Kidney epithelial cell (primary cell): ENCODE results near the gene DNAJC27. TPM values are rescaled to one million over a fixed set of nuclear protein-coding genes. Genes with fewer than 3 reads are reported as not detected.

Source experiments
- DNase-seq: peaks from one replicate; pipeline ENCODE4 v3.0.0-alpha.2; 2010; ENCODE audit warnings: low read depth
- H3K27me3 ChIP-seq: 2 replicates; pipeline ENCODE4 v1.6.0; 2011; ENCODE audit warnings: low read length; ENCODE audit not compliant: control insufficient read depth, insufficient read depth
- H3K36me3 ChIP-seq: 2 replicates; pipeline ENCODE4 v1.5.1; 2011; ENCODE audit warnings: low read length; ENCODE audit not compliant: control insufficient read depth, insufficient read depth
- H3K4me3 ChIP-seq: 2 replicates; pipeline ENCODE4 v1.5.1; 2011; ENCODE audit warnings: low read depth, mild to moderate bottlenecking, control low read depth, low read length
- CTCF ChIP-seq: IDR thresholded peaks from 2 replicates; pipeline ENCODE4 v1.5.1; 2011; ENCODE audit warnings: mild to moderate bottlenecking, moderate library complexity, low read length, control low read depth, inconsistent platforms; ENCODE audit not compliant: insufficient read depth, poor library complexity, severe bottlenecking
- total RNA-seq: library from RNA; depleted of rRNA; stranded (reverse); fragments of >200 nt; gene quantifications from 2 replicates; pipeline ENCODE4 v1.2.3, GENCODE V29; 2015

DNAJC27 gene
- total RNA-seq, 1 donor from 2014 or later, result 3.6 TPM

- Histone ChIP-seq H3K27me3 (no peaks in the 10 kb centered on the region), H3K4me3 (peak overlapping the region; percentile 48), H3K36me3 (peaks cover 1% of the 10 kb centered on the region)
- no peak for DNase-seq
- TF ChIP-seq CTCF, result no peak
Measured at GRCh38 chr2:24919037-24919505, 52.7 kb downstream of the DNAJC27 start.

- H3K4me3 ChIP-seq, result no peak overlapping the region
- no peak for TF ChIP-seq CTCF
- no peak for DNase-seq
- peaks cover 1% of the 10 kb centered on the region for H3K36me3 ChIP-seq
- no peaks in the 10 kb centered on the region for H3K27me3 ChIP-seq
Measured at GRCh38 chr2:24918326-24919036, 53.3 kb downstream of the DNAJC27 start.

- H3K27me3 ChIP-seq, result no peaks in the 10 kb centered on the region
- no peak overlapping the region for H3K4me3 ChIP-seq
- H3K36me3 ChIP-seq, result peaks cover 1% of the 10 kb centered on the region
- no peak for TF ChIP-seq CTCF
- no peak for DNase-seq
Measured at GRCh38 chr2:24917731-24918325, 53.9 kb downstream of the DNAJC27 start.

GRCh38 chr2:24917086-24917485 lies 54.7 kb downstream of the DNAJC27 start:
- no peak for TF ChIP-seq CTCF
- DNase-seq, result no peak

GRCh38 chr2:24915796-24916195 lies 56.0 kb downstream of the DNAJC27 start:
- DNase-seq, result no peak
- H3K4me3 ChIP-seq, result no peak overlapping the region
- H3K36me3 ChIP-seq, result peaks cover 1% of the 10 kb centered on the region

More at GRCh38 chr2:24917086-24917485, 54.7 kb downstream of the DNAJC27 start:
- Histone ChIP-seq H3K36me3 (peaks cover 1% of the 10 kb centered on the region), H3K27me3 (no peaks in the 10 kb centered on the region), H3K4me3 (no peak overlapping the region)

More at GRCh38 chr2:24915796-24916195, 56.0 kb downstream of the DNAJC27 start:
- H3K27me3 ChIP-seq, result no peaks in the 10 kb centered on the region
- TF ChIP-seq CTCF, result no peak
